Ascending aorta (tissue), 2 donors: Measurements from ENCODE around the gene PTS. TPM values are rescaled to one million over a fixed set of nuclear protein-coding genes. Genes with fewer than 3 reads are reported as not detected.

Experiments used
- DNase-seq, 2 donors: peaks; one replicate each; pipeline ENCODE4 v3.0.0-alpha.2; 2019; ENCODE audit warnings: low spot score in 2 of 2
- H3K27ac ChIP-seq, 2 donors: fragments of 200-600 bp; sonication (generic); one replicate each; pipeline ENCODE4 v1.5.1; 2016 to 2017; ENCODE audit warnings: mild to moderate bottlenecking in 1 of 2
- H3K27me3 ChIP-seq: fragments of 200-600 bp; sonication (generic); one replicate; pipeline ENCODE4 v1.5.1; 2017
- H3K36me3 ChIP-seq, 2 donors: fragments of 200-600 bp; sonication (generic); one replicate each; pipeline ENCODE4 v1.5.1; 2016
- H3K4me1 ChIP-seq, 2 donors: fragments of 200-600 bp; sonication (generic); one replicate each; pipeline ENCODE4 v1.5.1; 2016 to 2017; ENCODE audit warnings: mild to moderate bottlenecking in 1 of 2
- H3K4me3 ChIP-seq, 2 donors: fragments of 200-600 bp; sonication (generic); one replicate each; pipeline ENCODE4 v1.5.1; 2016 to 2017; ENCODE audit warnings: mild to moderate bottlenecking in 1 of 2
- H3K9me3 ChIP-seq, 2 donors: fragments of 200-600 bp; sonication (generic); one replicate each; pipeline ENCODE4 v1.5.1; 2016
- CTCF ChIP-seq, 3 experiments: fragments of 200-600 bp in 2 of 3; fragments of 450-650 bp in 1 of 3; sonication (generic) in 2 of 3; IDR thresholded peaks; one replicate each; pipeline ENCODE4 v1.5.1; 2016 to 2019; ENCODE audit warnings: antibody characterized with exemption in 3 of 3, mild to moderate bottlenecking in 1 of 3, moderate library complexity in 1 of 3
- intact Hi-C: fragments of 100-400 bp; cut with DNase I; formaldehyde crosslinking; loops from one replicate; pipeline ENCODE4 v1.15.1; 2023
- total RNA-seq: library from RNA; depleted of rRNA; stranded (reverse); fragments of >200 nt; gene quantifications from one replicate; pipeline ENCODE4 v1.1.0, GENCODE V29; 2016

Gene PTS
- total RNA-seq, 1 donor from 2014 or later: 13.5 TPM

- Histone ChIP-seq H3K9me3 (no peaks in the 10 kb centered on the region), H3K4me3 (no peak overlapping the region), H3K27me3 (no peaks in the 10 kb centered on the region), H3K4me1 (no peaks in the 10 kb centered on the region), H3K27ac (no peak overlapping the region), H3K36me3 (no peaks in the 10 kb centered on the region)
- no peak for DNase-seq
- TF ChIP-seq CTCF (IDR thresholded peaks at IDR 0.05): no peak
- intact Hi-C loops: no loop called here
Observed at GRCh38 chr11:112200252-112200651, 26.0 kb upstream of the PTS start.

DNA sequence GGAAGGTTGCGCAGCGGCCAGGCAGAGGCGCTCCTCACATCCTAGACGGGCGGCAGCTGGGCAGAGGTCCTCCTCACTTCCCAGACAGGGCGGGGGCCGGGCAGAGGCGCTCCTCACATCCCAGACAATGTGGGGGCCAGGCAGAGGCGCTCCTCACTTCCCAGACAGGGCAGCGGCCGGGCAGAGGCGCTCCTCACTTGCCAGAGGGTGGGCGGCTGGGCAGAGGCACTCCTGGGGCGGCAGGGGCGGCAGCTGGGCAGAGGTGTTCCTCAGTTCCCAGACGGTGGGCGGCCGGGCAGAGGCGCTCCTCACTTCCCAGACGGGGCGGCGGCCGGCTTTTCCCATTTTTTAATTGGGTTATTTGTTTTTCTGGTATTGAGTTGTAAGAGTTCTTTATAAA lies 20.2 kb upstream of the PTS start:
- intact Hi-C loops: no loop called here
- Histone ChIP-seq H3K4me3 (no peak overlapping the region), H3K36me3 (no peaks in the 10 kb centered on the region), H3K9me3 (no peaks in the 10 kb centered on the region), H3K4me1 (no peaks in the 10 kb centered on the region), H3K27ac (no peak overlapping the region), H3K27me3 (no peaks in the 10 kb centered on the region)
- no peak for DNase-seq
- no peak for TF ChIP-seq CTCF (IDR thresholded peaks at IDR 0.05)

GRCh38 chr11:112210890-112211289 lies 15.3 kb upstream of the PTS start:
- no peaks in the 10 kb centered on the region for H3K36me3 ChIP-seq
- H3K4me3 ChIP-seq: no peak overlapping the region
- no peaks in the 10 kb centered on the region for H3K4me1 ChIP-seq
- no peaks in the 10 kb centered on the region for H3K27me3 ChIP-seq
- no peaks in the 10 kb centered on the region for H3K9me3 ChIP-seq
- no peak for DNase-seq
- H3K27ac ChIP-seq: no peak overlapping the region
- intact Hi-C loops: no loop called here
- TF ChIP-seq CTCF (IDR thresholded peaks at IDR 0.05): no peak

DNA sequence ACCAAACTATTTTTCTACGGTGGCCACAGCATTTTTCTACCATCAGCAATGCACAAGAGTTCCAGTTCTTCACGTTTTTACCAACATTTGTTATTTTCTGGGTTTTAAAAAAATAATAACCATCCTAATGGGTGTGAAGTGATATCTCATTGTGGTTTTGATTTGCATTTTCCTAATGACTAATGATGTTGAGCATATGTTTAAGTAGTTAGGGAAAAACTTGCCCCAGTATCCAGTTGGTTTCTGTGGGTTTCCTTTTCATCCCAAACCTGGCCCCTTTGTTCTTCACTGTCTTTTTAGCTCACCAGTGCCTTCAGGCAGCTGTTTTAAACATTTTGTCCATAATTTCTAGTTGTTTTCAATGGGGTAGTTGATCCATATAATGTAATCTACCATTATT lies 14.7 kb upstream of the PTS start:
- intact Hi-C loops: no loop called here
- Histone ChIP-seq H3K9me3 (no peaks in the 10 kb centered on the region), H3K4me1 (no peaks in the 10 kb centered on the region), H3K27ac (no peak overlapping the region), H3K4me3 (no peak overlapping the region), H3K36me3 (no peaks in the 10 kb centered on the region), H3K27me3 (no peaks in the 10 kb centered on the region)
- TF ChIP-seq CTCF (IDR thresholded peaks at IDR 0.05): no peak
- no peak for DNase-seq

GRCh38 chr11:112212290-112212689 lies 13.9 kb upstream of the PTS start:
- TF ChIP-seq CTCF (IDR thresholded peaks at IDR 0.05): no peak
- intact Hi-C loops: no loop called here
- no peaks in the 10 kb centered on the region for H3K9me3 ChIP-seq

DNA sequence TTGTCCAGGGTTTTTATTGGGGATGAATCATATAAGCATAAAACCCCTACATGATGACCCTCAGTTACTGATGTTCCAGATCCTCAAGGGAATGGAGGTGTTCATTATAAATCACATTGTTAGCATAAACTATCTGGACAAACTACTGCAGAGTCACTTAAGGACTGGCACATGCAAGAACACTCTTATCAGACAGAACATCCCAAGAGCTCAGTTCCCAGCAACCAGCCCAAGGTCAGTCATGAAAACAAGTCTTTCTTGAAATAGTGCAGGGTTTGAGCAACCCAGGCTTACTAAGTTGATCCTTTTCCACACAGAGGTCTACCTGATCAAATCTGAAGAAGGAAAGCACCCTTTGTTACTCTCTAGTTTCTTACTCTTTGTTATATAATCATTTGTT lies 13.5 kb upstream of the PTS start:
- DNase-seq: no peak
- H3K36me3 ChIP-seq: peaks cover 0 to under 1% of the 10 kb centered on the region in 2 donors
- intact Hi-C loops: no loop called here
- no peaks in the 10 kb centered on the region for H3K27me3 ChIP-seq
- H3K9me3 ChIP-seq: no peaks in the 10 kb centered on the region
- H3K4me1 ChIP-seq: no peaks in the 10 kb centered on the region
- H3K4me3 ChIP-seq: no peak overlapping the region
- no peak for TF ChIP-seq CTCF (IDR thresholded peaks at IDR 0.05)
- no peak overlapping the region for H3K27ac ChIP-seq

More at GRCh38 chr11:112212290-112212689, 13.9 kb upstream of the PTS start:
- DNase-seq: no peak
- Histone ChIP-seq H3K27ac (no peak overlapping the region), H3K4me1 (no peaks in the 10 kb centered on the region), H3K27me3 (no peaks in the 10 kb centered on the region), H3K4me3 (no peak overlapping the region), H3K36me3 (no peaks in the 10 kb centered on the region)
